ENCODE results near the gene RAB3C.
A peak's percentile ranks its signal among the peaks of the same experiment; 100 is the strongest.
"Not testable (repeated sequence)": the region's sequence is repeated elsewhere in the genome, so short reads cannot be mapped to it uniquely, and the experiment has no call there.

RAB3C gene

GRCh38 chr5:58674711-58675110, 91.8 kb downstream of the RAB3C start:
- DNase-seq (ENCODE audit: low spot score), result no peak

- no peak for DNase-seq (ENCODE audit: low spot score)
Observed at GRCh38 chr5:58675341-58675740, 92.5 kb downstream of the RAB3C start.

- DNase-seq (ENCODE audit: low spot score), result no peak
Observed at GRCh38 chr5:58677650-58678049, 94.8 kb downstream of the RAB3C start.

GRCh38 chr5:58680503-58680902, 97.6 kb downstream of the RAB3C start:
- no peak for DNase-seq (ENCODE audit: low spot score)

- no peak for DNase-seq (ENCODE audit: low spot score)
Observed at GRCh38 chr5:58681943-58682342, 99.1 kb downstream of the RAB3C start.

GRCh38 chr5:58683567-58683966, 100.7 kb downstream of the RAB3C start:
- DNase-seq (ENCODE audit: low spot score), result no peak

GRCh38 chr5:58687079-58687478, 104.2 kb downstream of the RAB3C start:
- no peak for DNase-seq (ENCODE audit: low spot score)

- DNase-seq (ENCODE audit: low spot score), result no peak
Observed at GRCh38 chr5:58687595-58687994, 104.7 kb downstream of the RAB3C start.

GRCh38 chr5:58699088-58699761, 116.3 kb downstream of the RAB3C start:
- not testable (repeated sequence) for DNase-seq (ENCODE audit: low spot score)

- no peak for DNase-seq (ENCODE audit: low spot score)
Observed at GRCh38 chr5:58699762-58700118, 116.9 kb downstream of the RAB3C start.

GRCh38 chr5:58703925-58704555, 121.2 kb downstream of the RAB3C start:
- DNase-seq (ENCODE audit: low spot score), result peak; percentile 15

GRCh38 chr5:58706736-58707135, 123.9 kb downstream of the RAB3C start:
- no peak for DNase-seq (ENCODE audit: low spot score)

GRCh38 chr5:58708456-58708855, 125.6 kb downstream of the RAB3C start:
- no peak for DNase-seq (ENCODE audit: low spot score)

GRCh38 chr5:58710425-58710824, 127.5 kb downstream of the RAB3C start:
- not testable (repeated sequence) for DNase-seq (ENCODE audit: low spot score)

GRCh38 chr5:58710871-58711270, 128.0 kb downstream of the RAB3C start:
- DNase-seq (ENCODE audit: low spot score), result no peak

- no peak for DNase-seq (ENCODE audit: low spot score)
Observed at GRCh38 chr5:58711965-58712364, 129.1 kb downstream of the RAB3C start.

- no peak for DNase-seq (ENCODE audit: low spot score)
Observed at GRCh38 chr5:58714046-58714445, 131.2 kb downstream of the RAB3C start.

- DNase-seq (ENCODE audit: low spot score), result no peak
Observed at GRCh38 chr5:58715997-58716656, 133.3 kb downstream of the RAB3C start.

GRCh38 chr5:58716713-58717112, 133.8 kb downstream of the RAB3C start:
- no peak for DNase-seq (ENCODE audit: low spot score)

GRCh38 chr5:58717303-58718007, 134.6 kb downstream of the RAB3C start:
- no peak for DNase-seq (ENCODE audit: low spot score)

GRCh38 chr5:58718269-58718978, 135.5 kb downstream of the RAB3C start:
- DNase-seq (ENCODE audit: low spot score), result no peak

- no peak for DNase-seq (ENCODE audit: low spot score)
Observed at GRCh38 chr5:58722160-58722559, 139.3 kb downstream of the RAB3C start.
